H9 (cell line): Measurements from ENCODE around the gene ESPNL. TPM values are rescaled to one million over a fixed set of nuclear protein-coding genes. Genes with fewer than 3 reads are reported as not detected.
A peak's percentile ranks its signal among the peaks of the same experiment; 100 is the strongest.

Experiments used
- DNase-seq: peaks from one replicate; pipeline ENCODE4 v3.0.0-alpha.2; 2017
- H2AFZ ChIP-seq: one replicate; pipeline ENCODE4 v1.6.1; 2013; ENCODE audit warnings: mild to moderate bottlenecking, low read length, control low read depth, moderate library complexity
- H2AK5ac ChIP-seq: 2 replicates; pipeline ENCODE4 v1.6.1; 2013; ENCODE audit warnings: low read length, control low read depth, mixed read lengths; ENCODE audit not compliant: insufficient read length
- H2BK120ac ChIP-seq: one replicate; pipeline ENCODE4 v1.6.1; 2013; ENCODE audit warnings: low read depth, mild to moderate bottlenecking, low read length, control low read depth, inconsistent platforms; ENCODE audit not compliant: poor library complexity, severe bottlenecking
- H2BK12ac ChIP-seq: 2 replicates; pipeline ENCODE4 v1.6.1; 2013; ENCODE audit warnings: low read length, control low read depth, mixed read lengths, low read depth; ENCODE audit not compliant: insufficient read length
- H2BK15ac ChIP-seq: 2 replicates; pipeline ENCODE4 v1.6.1; 2013; ENCODE audit warnings: low read depth, low read length, control low read depth
- H2BK20ac ChIP-seq: one replicate; pipeline ENCODE4 v1.6.1; 2013; ENCODE audit warnings: low read depth, mild to moderate bottlenecking, low read length, control low read depth, inconsistent platforms; ENCODE audit not compliant: poor library complexity, severe bottlenecking
- H2BK5ac ChIP-seq: 2 replicates; pipeline ENCODE4 v1.6.1; 2013; ENCODE audit warnings: low read length, control low read depth, mixed read lengths; ENCODE audit not compliant: insufficient read length
- H3K14ac ChIP-seq: 2 replicates; pipeline ENCODE4 v1.6.1; 2013; ENCODE audit warnings: low read length, control low read depth; ENCODE audit not compliant: insufficient read depth
- H3K18ac ChIP-seq: 2 replicates; pipeline ENCODE4 v1.6.1; 2013; ENCODE audit warnings: low read depth, mild to moderate bottlenecking, mixed read lengths, low read length, control low read depth; ENCODE audit not compliant: insufficient read length
- H3K23ac ChIP-seq: 2 replicates; pipeline ENCODE4 v1.6.1; 2013; ENCODE audit warnings: low read length, control low read depth, mixed read lengths, low read depth; ENCODE audit not compliant: insufficient read length
- H3K23me2 ChIP-seq: 2 replicates; pipeline ENCODE4 v1.6.1; 2013; ENCODE audit warnings: low read depth, mild to moderate bottlenecking, mixed read lengths, low read length, control low read depth; ENCODE audit not compliant: insufficient read length, poor library complexity, severe bottlenecking
- H3K27ac ChIP-seq: 2 replicates; pipeline ENCODE4 v1.5.1; 2013; ENCODE audit warnings: low read length, control low read depth, mixed read lengths, low read depth; ENCODE audit not compliant: insufficient read length
- H3K27me3 ChIP-seq: 2 replicates; pipeline ENCODE4 v1.6.1; 2013; ENCODE audit warnings: low read length, control low read depth, inconsistent platforms; ENCODE audit not compliant: insufficient read depth
- H3K4ac ChIP-seq: 2 replicates; pipeline ENCODE4 v1.6.1; 2013; ENCODE audit warnings: low read depth, mild to moderate bottlenecking, control low read depth, inconsistent platforms, low read length, moderate library complexity
- H3K4me1 ChIP-seq: 2 replicates; pipeline ENCODE4 v1.6.1; 2013; ENCODE audit warnings: low read length, control low read depth, inconsistent platforms; ENCODE audit not compliant: insufficient read depth
- H3K4me2 ChIP-seq: 2 replicates; pipeline ENCODE4 v1.6.1; 2013; ENCODE audit warnings: low read length, control low read depth, mixed read lengths; ENCODE audit not compliant: insufficient read length, insufficient read depth
- H3K56ac ChIP-seq: 2 replicates; pipeline ENCODE4 v1.6.1; 2013; ENCODE audit warnings: low read depth, mild to moderate bottlenecking, mixed read lengths, low read length, control low read depth; ENCODE audit not compliant: insufficient read length
- H3K79me1 ChIP-seq: 2 replicates; pipeline ENCODE4 v1.6.1; 2013; ENCODE audit warnings: low read depth, mild to moderate bottlenecking, moderate library complexity, low read length, control low read depth, inconsistent platforms; ENCODE audit not compliant: insufficient read depth, poor library complexity, severe bottlenecking
- H3K79me2 ChIP-seq: 2 replicates; pipeline ENCODE4 v1.6.1; 2013; ENCODE audit warnings: low read length, control low read depth, inconsistent platforms; ENCODE audit not compliant: insufficient read depth
- H3K9ac ChIP-seq: 2 replicates; pipeline ENCODE4 v1.6.1; 2013; ENCODE audit warnings: low read length, control low read depth, mixed read lengths; ENCODE audit not compliant: insufficient read length; ENCODE audit errors: extremely low read depth
- H3K9me3 ChIP-seq: one replicate; pipeline ENCODE4 v1.6.1; 2013; ENCODE audit warnings: low read depth, low read length, inconsistent platforms; ENCODE audit not compliant: control insufficient read depth
- H3T11ph ChIP-seq: one replicate; pipeline ENCODE4 v1.6.1; 2013; ENCODE audit warnings: mild to moderate bottlenecking, low read length, control low read depth, inconsistent platforms
- H4K20me1 ChIP-seq: one replicate; pipeline ENCODE4 v1.6.1; 2013; ENCODE audit not compliant: control insufficient read depth, insufficient read length, insufficient read depth
- H4K5ac ChIP-seq: 2 replicates; pipeline ENCODE4 v1.6.1; 2013; ENCODE audit warnings: low read depth, mild to moderate bottlenecking, mixed read lengths, low read length, control low read depth; ENCODE audit not compliant: insufficient read length
- H4K8ac ChIP-seq: replicated peaks from 2 replicates; pipeline ENCODE4 v1.6.1; 2013; ENCODE audit warnings: low read length, control low read depth, mixed read lengths, low read depth; ENCODE audit not compliant: insufficient read length
- H4K91ac ChIP-seq: 2 replicates; pipeline ENCODE4 v1.6.1; 2013; ENCODE audit warnings: low read depth, mild to moderate bottlenecking, moderate library complexity, mixed read lengths, low read length, control low read depth; ENCODE audit not compliant: insufficient read length
- H3K27ac Mint-ChIP-seq, 3 experiments: 2 replicates in 2 of 3; 3 replicates in 1 of 3; pipeline ENCODE4 v1.8.0; 2020 to 2021; ENCODE audit warnings: mixed read lengths in 3 of 3, mild to moderate bottlenecking in 1 of 3, moderate library complexity in 1 of 3
- H3K27me3 Mint-ChIP-seq: 2 replicates; pipeline ENCODE4 v1.8.0; 2021; ENCODE audit warnings: low read depth, mild to moderate bottlenecking, moderate library complexity, mixed read lengths
- H3K36me3 Mint-ChIP-seq, 3 experiments: 2 replicates in 2 of 3; 3 replicates in 1 of 3; pipeline ENCODE4 v1.8.0; 2020 to 2021; ENCODE audit warnings: low read depth in 3 of 3, mixed read lengths in 3 of 3; ENCODE audit not compliant: insufficient read depth in 1 of 3
- H3K4me1 Mint-ChIP-seq, 2 experiments: 2 replicates each; pipeline ENCODE4 v1.8.0; 2020; ENCODE audit warnings: mixed read lengths in 2 of 2
- H3K4me3 Mint-ChIP-seq, 2 experiments: 2 replicates in 1 of 2; 3 replicates in 1 of 2; pipeline ENCODE4 v1.8.0; 2020 to 2021; ENCODE audit warnings: mild to moderate bottlenecking in 2 of 2, mixed read lengths in 2 of 2, moderate library complexity in 1 of 2
- H3K9me3 Mint-ChIP-seq, 2 experiments: 2 replicates in 1 of 2; 3 replicates in 1 of 2; pipeline ENCODE4 v1.8.0; 2020; ENCODE audit warnings: mild to moderate bottlenecking in 2 of 2, mixed read lengths in 2 of 2, moderate library complexity in 1 of 2
- CTCF ChIP-seq: fragments of 200-600 bp; sonication (generic); conservative IDR thresholded peaks from 3 replicates; pipeline ENCODE4 v1.8.0; 2021; ENCODE audit warnings: antibody characterized with exemption, mild to moderate bottlenecking
- WGBS: extraction: QIAGEN DNeasy Blood & Tissue Kit; methylation state at CpG from one replicate; pipeline ENCODE4 v1.1.7; 2013; ENCODE audit warnings: missing lambda C conversion rate, low lambda C conversion rate, mixed read lengths; ENCODE audit not compliant: insufficient read length; ENCODE audit errors: extremely low coverage; 5-methylcytosine and 5-hydroxymethylcytosine counted together
- total RNA-seq: library from RNA; stranded (reverse); gene quantifications from 2 replicates; pipeline ENCODE4 v1.2.1, GENCODE V29; 2021

ESPNL gene
- total RNA-seq, 1 experiment from 2014 or later = 0.17 TPM

DNA sequence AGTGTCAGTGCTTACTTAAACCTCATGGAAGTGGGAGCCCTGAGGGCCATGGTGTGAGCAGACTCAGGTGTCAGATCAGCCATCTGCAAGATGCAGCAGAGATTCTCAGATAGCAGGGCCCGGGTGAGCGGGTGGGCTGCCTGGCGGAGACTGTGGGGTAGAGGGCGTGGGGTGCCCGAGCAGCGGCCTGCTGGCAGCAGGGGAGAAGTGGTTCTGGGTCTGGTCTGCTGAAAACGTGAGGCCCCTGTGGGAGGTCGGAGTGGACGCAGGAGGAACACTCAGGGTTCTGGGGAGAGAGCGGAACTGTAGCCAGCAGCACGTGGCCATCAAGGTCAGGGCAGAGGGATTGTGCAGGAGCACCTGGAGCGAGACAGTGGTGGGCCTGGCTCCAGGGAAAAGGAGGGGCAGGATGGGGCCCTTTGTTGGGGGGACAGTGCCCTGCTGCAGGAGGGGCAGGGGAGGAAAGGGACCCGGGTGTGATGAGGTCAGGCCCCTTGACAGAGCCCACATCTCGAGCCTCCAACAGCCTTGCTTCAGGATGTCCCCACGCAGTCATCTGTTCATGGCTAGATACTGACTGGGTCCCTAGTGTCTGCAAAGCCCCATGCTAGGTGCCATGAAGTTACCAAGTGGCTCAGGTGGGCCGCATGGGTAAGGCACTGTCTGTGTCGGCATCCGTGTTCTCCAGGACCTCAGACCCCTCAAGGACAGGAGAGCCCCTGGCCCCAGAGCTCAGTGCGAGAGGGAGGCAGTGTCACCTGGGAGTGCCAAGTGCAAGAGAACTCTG is 2.7 kb upstream of the ESPNL start:
- no peaks in the 10 kb centered on the region for H3K9me3 ChIP-seq
- H3K27ac ChIP-seq = no peak overlapping the region
- H3K4me3 Mint-ChIP-seq = peak overlapping the region in 1 of 2 experiments; percentile 23; a peak in 2 of 5 replicates
- no peak overlapping the region for H4K5ac ChIP-seq
- H2BK20ac ChIP-seq = no peak overlapping the region
- no peaks in the 10 kb centered on the region for H3K9me3 Mint-ChIP-seq
- H3K79me1 ChIP-seq = no peaks in the 10 kb centered on the region
- H4K8ac ChIP-seq = no peak overlapping the region
- H3K14ac ChIP-seq = no peak overlapping the region
- no peak for DNase-seq
- H3K4me1 ChIP-seq = peaks cover 3% of the 10 kb centered on the region; the same call in 1 of the 2 replicates
- no peaks in the 10 kb centered on the region for H3K23me2 ChIP-seq
- peaks cover 31 to 43% of the 10 kb centered on the region in 2 experiments for H3K4me1 Mint-ChIP-seq
- no peak overlapping the region for H2BK5ac ChIP-seq
- no peak overlapping the region for H3K56ac ChIP-seq
- no peak overlapping the region for H2BK12ac ChIP-seq
- H2AK5ac ChIP-seq = no peak overlapping the region
- no peak overlapping the region for H4K91ac ChIP-seq
- no peak overlapping the region for H2AFZ ChIP-seq
- H3K79me2 ChIP-seq = no peaks in the 10 kb centered on the region
- H3K23ac ChIP-seq = no peak overlapping the region
- H3K27ac Mint-ChIP-seq = peak overlapping the region in 2 of 3 experiments; percentile 72 to 94; a peak in 4 of 7 replicates
- no peak overlapping the region for H3K18ac ChIP-seq
- H3K4me2 ChIP-seq = no peak overlapping the region
- H3K27me3 ChIP-seq = no peaks in the 10 kb centered on the region
- no peak overlapping the region for H2BK15ac ChIP-seq
- no peak overlapping the region for H3K4ac ChIP-seq
- H2BK120ac ChIP-seq = no peak overlapping the region
- no peak for TF ChIP-seq CTCF
- no peak overlapping the region for H3K9ac ChIP-seq
- H3K36me3 Mint-ChIP-seq = peaks cover 10 to 28% (median 12%) of the 10 kb centered on the region in 3 experiments; a peak in 6 of 7 replicates
- no peaks in the 10 kb centered on the region; the same call in 1 of the 2 replicates for H3K27me3 Mint-ChIP-seq
- H4K20me1 ChIP-seq = no peaks in the 10 kb centered on the region
- WGBS = no CpG with 5 or more reads among the region's 19 CpGs
- no peak overlapping the region for H3T11ph ChIP-seq
